GM21526 (cell line): ENCODE data around the gene UNC13D.

Experiments used
- ATAC-seq: cut with Tn5 transposase; IDR thresholded peaks from one replicate; pipeline ENCODE4 v1.9.1; 2021; ENCODE audit warnings: moderate library complexity; ENCODE audit not compliant: unreplicated experiment, low FRiP score

UNC13D gene

DNA sequence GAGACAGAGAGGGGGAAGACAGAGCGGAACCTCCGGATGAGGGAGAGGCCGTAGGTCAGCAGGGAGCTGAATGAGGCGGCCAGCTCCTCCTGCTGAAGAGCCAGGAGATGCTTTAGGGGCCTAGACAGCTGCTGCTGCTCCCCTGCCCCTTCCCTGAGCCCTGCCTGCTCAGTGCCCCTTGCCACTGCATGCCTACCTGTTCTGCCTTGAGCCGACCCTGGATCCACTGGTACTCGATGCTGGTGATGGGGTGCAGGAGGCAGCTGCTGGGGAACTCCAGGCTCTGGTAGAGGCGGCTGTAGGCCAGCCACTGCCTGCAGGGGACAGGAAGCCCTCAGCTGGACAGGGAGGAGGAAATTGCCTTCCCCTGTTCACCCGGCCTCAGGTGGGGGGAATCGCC, 7.6 kb downstream of the UNC13D start:
- ATAC-seq, result no peak

DNA sequence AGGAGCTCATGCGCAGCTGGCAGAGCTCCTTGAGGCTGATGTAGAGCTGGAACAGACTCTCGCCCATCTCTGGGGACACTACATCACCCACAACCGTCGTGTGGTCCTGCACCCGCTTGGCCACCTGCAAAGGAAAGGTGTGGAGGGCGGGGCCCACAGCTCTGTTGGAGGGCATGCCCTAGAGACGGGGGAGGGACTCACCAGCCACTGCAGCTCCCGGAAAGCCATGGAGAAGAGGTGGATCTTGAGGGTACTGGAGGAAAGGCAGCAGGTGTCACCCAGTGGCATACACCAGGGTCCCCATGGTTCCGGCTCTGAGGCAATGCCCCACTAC, 8.6 kb downstream of the UNC13D start:
- ATAC-seq, result no peak

DNA sequence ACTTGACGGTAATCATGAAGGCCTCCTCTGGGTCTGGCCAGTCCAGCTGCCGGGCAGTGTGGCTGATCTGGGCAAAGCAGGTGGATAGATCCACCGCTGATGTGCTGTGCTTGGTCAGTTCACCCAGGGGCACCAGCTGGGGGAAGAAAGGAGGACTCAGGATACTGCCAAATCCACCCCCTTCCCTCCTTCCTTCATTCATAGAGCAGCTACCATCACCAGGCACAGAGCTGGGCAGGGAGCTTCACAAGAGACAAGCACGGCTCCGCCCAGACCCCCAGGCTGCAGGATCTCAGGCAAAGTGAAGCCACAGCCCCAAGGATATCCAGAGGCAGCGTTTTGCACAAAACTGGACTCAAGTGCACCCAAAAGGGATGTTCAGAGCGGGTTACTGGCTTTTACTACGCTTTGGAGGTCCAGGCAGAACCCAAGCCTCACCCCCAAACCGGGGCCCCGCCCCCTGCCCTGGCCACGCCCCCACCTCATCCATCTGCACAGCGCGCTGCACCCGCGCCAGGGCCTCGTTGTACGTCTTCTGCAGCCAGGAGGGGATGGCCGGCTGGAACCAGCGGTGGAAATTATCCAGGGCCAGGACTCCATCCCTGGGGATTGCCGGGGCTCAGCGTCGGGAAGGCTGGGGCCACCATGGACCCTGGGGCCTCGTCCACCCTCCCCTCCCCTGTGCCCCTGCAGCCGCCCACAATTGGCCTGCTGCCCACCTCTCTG, 9.1 kb downstream of the UNC13D start:
- no peak for ATAC-seq

DNA sequence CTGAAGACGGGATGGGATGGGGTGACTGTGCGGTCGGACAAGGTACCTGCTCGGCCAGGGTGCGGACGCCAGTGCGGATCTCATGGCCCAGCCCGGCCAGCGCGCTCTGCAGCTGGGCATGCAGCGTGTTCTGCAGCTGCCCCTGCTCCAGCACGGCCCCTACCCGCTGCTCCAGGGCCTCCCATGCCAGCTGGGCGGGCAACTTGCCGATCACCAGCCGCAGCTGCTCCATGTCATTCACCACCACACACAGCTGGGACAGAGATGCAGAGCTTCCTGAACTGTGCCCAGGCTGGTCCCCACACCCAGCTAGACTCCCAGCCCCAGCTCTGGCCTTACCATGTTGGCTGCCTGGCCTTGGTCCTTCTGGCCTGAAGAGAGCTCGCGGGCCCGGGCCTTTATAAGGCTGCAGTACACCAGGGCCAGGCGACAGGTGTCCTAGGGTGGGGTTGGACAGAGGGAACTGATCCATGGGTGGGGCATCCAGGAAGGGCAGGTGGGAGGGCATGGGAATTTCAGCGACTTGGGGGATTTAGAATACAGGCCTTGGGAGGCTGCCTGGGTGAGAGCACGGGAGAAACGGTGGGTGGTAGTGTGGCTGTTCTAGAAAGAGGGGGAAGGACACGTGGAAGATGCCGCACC, 9.8 kb downstream of the UNC13D start:
- ATAC-seq, result no peak

DNA sequence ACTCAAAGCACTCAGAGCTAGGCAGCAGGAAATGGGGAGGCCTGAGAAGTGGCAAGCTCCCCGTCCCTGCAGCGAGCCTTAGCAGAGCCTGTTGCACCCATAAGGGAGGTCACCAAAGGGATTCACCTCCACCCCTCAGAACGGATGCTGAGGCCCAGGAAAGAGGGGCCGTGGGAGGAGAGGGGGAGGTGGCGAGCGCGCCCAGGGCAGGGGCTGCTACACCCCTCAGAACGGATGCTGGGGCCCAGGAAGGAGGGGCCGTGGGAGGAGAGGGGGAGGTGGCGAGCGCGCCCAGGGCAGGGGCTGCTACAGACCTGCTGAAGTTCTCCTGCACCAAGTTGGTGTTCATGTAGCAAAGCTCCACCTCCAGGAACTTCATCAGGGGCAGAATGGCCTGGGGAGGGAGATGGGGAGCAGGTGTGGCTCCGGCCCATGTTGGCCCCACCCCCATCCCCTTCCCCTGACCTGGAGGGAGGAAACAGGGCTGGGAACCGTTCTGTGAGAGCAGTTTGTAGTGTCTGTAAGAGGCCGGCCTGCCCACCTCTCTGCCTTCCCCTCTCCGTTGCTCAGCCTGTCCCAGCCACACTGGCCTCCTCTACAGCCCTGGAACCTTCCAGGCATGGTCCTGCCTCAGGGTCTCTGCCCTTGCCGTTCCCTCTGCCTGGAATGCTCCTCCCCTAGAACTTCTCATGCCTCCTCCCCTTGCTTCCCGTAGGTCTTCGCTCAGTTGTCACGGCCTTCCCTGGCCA, 11.4 kb downstream of the UNC13D start:
- no peak for ATAC-seq

DNA sequence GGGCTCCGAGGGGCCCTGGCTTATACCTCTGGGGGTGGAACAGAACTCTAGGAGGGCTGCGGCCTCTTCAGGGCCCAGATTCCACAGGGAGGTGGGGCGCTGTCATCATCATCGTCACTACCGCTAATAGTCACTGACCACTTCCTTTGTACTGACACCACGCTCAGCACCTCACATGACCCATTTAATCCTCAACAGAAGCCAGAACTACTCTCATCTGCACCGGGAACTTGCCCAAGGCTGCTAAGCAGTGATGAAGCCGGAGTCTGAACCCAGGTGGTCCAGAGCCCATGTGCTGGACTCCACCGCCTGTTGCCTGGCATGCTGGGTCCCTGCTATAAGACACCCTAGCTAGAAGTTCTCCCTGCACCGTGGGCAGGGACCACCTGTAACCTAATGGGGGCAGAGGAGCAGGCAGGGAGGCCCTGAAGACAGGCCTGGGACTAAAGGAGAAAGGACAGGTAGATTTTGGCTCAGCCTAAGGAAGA, 12.0 kb downstream of the UNC13D start:
- no peak for ATAC-seq

DNA sequence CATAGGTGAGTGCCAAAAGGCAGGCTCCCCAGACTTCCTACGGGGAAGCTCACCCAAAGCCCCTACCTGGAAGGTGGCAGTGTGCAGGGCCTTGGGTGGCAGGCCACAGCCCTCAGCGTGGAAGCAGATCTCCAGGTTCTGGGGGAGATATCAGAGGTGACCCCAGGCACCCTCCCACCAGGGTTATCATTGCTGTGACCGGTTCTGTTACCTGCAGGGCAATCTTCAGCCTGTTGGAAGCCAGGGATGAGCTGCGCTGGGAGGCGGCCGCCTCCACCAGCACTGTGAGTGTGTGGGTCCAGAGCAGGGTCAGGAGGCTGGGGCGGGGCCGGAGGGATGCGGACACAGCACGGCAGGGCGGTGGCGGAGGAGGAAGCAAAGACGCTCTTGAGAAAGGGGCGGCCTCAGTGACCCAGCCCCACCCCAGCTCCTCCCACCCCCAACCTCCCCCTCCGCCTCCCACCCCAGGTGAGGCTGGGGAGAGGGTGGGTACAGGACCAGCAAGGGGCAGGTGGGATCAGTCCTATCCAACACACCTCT, 13.1 kb downstream of the UNC13D start:
- no peak for ATAC-seq

DNA sequence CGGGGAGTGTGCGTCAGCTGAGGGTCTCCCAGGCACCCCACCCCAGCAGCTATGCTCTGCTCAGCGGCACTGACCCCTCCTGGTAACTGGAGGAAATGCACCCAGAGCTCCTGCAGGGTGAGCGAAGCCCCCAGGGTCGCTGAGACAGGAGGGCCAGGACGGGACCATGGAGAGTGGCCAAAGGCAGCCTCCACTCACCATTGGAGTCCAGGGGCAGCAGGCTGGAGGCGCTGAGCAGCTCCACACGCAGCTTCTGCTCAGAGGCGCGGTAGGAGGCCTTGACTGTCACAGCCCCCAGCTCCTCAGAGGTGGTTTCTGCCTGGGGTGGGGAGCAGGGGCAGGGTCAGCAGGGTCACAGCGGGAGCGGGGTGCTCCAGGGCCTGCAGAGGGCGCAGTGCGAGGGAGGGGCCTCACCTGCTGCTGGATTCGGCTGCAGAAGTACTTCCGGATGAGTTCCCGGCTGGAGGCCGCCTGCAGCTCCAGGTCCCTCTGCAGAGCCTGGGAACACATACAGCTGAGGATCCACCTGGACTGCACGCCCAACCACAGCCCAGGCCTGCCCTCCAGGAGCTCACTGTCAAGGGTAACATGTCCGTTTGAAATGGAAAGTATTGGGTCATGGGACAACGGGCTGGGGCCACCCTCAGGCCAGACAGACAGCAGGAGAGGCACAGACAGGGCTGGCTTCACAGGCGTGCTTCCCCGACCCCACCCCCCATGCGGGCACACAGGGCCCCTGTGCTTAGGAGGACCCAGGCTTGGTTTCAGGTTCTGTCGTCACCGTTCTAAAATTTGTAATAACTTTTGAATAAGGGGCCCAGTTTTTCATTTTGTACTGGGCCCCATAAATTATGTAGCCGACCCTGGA, 13.8 kb downstream of the UNC13D start:
- ATAC-seq, result no peak

DNA sequence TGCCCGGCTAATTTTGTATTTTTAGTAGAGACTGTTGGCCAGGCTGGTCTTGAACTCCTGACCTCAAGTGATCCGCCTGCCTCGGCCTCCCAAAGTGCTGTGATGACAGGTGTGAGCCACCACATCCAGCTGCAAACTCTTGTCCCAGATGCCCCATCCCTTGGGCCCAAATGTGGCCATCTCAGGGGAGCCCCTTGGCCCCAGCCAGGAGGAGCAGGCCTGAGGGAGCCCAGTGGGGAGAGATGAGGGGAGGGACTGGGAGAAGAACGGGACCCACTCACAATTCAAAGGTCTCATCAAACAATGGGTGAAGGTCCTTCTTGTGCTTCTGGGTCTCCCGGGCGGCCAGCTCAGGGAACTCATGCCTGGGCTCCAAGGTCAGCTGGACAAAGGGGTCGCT, 14.5 kb downstream of the UNC13D start:
- ATAC-seq, result no peak

DNA sequence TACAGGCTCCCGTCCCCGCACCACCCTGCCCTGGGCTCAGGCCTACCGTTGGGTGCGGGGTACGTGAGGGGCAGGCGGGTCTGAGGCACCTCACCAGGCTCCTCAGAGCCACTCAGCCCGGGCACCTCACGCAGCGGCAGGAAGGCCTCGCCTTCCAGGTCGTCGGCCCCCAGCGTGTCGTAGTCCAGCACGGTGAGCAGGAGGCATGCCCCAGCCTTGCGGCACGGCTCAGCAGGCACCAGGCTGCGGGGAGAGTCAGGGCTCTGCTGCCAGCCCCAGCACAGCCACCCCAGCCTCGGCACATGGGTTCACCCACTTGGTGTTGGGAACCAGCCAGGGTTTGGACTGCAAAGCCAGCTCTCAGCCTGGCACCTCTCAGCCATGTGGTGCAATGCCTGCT, 15.5 kb downstream of the UNC13D start:
- no peak for ATAC-seq

DNA sequence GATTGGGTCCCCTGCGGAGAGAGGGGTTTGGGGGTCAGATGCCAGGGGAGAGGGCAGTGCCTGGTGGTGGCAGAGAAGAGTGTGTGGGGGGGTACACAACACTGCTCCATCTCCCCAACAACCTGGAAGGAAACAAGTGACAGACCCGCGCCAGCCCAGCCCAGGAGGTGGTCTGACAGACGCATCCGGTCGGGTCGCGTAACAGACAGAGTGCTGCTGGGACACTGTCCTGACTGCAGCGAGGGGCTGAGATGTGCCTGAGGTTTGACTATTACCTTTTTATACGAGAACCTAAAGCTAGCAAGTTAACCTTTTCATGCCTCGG, 16.2 kb downstream of the UNC13D start:
- no peak for ATAC-seq

DNA sequence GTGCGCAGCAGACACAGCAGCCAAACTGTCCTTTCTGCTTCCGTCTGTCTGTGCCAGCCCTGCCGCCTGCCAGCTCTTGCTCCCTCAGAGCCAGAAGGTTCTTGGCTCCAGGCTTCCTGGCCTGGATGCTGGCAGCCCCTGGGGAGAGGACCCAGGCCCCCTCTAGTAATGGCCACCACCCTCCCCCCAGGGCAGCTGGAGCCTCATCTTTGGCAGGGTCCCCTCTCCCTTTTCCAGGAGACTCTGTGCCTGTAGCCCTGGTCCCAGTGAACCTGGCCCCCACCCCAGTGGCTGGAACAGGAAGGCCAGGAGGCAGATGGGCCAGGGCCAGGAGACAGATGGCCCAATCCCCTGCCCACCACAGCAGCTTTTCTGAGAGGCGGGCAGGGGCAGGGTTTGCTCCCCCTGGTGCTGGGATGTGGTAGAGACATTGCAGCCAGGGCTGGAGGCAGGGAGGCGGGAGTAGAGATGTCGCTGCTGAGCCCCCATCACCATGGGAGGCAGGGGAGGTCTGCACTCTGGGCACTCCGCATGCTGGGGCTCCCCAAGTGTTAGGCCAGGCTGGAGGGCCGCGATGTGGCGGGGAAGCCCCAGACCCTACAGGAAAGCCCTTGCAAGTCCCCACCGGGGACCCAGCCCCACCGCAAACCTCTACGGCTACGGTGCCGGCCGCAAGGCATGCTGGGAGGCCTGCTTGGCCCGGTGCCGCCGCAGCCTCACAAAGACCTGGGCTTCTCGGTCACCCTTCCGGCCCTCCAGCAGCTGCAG, 16.7 kb downstream of the UNC13D start:
- ATAC-seq, result no peak

DNA sequence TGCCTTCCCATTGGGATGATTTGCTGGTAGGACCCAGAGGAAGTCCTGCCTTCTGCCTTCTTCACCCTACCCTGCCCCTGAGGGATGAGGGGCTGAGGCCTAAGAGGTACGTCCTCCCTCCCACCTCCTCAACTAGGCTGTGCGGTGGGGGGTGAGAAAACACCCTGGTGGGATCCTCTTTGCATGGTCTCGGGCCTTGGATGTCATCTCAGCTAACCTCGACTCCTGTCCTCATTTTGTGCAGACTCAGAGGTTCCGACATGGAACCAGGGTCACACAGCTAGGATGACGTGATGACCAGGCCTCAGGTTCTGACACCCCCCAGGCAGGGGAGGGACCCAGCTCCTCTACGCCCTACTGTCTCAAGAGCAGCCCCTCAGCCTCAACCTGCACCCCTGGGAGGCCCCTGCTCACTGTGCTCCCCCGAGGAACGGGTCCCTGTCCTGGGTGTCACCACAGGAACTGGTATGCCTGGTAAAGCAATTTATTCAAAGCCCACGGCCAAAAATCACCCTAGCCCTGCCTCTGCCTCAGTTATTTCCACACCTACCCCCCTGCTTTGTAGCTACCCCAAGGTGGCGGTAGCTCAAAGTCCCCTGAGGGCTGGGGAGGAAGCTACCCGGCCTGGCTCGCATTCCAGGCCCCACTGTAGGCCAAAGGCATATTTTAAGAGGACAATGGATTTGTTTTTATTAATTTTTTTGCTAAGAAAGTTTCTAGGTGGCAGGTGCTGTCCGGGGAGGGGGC, 17.5 kb downstream of the UNC13D start:
- ATAC-seq, result no peak

DNA sequence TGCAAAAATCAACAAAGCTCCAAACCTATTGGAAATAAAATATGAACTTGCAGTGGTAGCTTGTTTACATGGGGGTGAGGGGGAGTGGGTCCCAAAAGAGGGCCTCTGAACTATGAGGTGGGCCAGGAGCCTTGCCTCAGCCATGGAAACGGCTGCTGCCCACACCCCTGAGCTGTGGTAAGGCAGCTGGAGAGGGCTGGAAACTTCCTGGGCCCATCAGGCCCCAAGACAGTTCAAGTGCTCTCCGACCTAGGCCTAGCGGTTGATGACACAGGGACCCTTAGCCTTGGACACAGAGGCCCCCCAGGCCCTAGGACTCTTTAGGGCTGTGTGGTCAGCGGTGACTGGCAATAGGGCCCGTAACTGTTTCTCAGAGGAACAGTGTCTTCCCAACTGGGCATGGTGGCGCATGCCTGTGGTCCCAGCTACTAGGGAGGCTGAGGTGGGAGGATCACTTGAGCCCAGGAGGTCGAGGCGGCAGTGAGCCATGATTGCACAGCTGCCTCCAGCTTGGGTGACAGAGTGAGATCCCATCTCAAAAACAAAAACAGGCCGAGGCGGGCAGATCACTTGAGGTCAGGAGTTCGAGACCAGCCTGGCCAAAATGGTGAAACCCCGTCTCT, 18.3 kb downstream of the UNC13D start:
- ATAC-seq, result no peak

DNA sequence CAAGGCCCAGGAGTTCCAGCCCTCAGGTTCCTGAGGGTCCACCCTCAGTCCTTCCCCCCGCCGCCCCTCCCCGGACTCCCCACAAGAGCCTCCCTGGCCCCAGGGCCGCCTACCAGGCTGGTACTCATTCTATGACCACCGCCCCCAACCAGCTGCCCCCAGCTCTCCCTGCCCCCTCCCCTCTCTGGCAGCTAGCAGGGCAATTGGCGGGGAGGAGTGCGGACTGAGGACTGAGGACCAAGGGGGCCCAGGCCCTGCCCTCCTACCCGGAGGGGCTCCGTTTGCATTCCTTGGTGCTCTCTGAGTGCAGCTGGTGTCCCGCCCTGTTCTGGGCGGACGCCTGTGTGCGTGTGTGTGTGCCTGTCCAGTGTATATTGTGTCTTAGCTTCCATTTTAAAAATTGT, 19.1 kb downstream of the UNC13D start:
- no peak for ATAC-seq

DNA sequence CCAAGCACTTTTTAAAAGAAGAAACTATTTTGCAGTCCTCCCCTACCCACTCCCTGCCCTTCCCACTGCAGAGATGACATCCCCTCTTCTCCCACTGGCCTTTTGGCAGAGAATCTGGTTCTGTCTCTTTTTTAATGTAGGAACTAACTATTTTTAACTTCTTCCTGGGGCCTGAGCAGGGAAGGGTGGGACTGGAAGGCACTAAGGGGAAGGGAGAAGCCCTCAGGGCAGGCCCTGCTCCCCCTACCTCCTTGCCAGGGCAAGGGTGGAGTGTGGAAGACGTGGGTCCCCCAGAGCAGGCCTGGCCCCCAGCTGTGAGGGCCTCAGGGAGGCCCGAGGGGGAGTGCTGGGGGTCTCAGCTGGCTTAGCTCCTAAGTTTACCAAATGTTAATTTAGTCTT, 19.5 kb downstream of the UNC13D start:
- no peak for ATAC-seq

DNA sequence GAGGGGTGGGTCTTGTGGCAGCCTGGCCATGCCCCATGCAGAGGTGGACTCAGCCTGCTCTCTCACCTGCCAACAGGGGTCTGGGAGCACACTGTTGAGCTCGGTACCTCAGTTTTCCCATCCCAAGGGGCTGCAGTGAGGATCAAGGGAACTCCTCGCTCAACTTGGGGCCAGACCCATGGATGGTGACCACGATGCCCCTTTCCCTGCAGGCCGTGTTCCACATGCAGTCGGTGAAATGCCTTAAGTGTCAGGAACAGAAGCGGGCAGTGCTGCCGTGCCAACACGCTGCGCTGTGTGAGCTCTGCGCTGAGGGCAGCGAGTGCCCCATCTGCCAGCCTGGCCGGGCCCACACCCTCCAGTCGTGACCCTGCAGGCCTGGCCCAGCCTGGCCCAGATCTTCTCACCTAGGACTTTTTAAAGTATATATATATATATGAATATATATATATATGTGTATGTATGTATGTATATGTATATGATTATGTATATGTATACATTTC, 20.1 kb downstream of the UNC13D start:
- ATAC-seq, result no peak

DNA sequence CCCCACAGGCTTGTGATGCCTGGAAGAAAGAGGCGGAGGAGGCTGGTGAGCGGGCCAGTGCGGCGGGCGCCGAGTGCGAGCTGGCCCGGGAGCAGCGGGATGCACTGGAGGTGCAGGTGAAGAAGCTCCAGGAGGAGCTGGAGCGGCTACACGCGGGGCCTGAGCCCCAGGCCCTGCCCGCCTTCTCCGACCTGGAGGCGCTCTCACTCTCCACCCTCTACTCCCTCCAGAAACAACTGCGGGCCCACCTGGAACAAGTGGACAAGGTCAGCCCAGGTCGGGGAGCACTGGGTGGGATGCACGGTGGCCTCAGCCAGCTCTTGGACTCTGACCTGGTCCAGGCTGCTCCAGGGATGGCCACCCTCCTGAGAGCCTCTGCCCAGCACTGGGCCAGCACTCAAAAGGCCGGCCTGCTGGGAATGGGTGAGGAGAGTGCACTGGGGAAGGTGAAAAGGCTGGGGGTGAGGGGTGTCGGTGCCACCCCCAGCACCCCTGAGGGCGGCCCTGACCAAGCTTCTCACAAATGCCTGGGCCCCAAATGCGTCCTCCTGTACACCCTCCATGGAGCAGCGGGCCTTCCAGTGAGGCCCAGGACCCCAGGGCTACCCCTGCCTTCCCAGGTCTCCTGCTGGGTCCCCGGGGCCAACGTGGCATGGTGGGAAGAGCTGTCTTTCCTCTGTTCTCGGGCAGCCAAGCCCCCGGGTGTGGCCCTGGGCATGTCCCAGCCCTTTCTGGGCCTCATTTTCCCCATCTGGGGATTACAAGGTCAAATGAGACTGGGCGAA, 20.8 kb downstream of the UNC13D start:
- ATAC-seq, result no peak
